Measurements from ENCODE around the gene SNRNP48.

The SNRNP48 gene

DNA sequence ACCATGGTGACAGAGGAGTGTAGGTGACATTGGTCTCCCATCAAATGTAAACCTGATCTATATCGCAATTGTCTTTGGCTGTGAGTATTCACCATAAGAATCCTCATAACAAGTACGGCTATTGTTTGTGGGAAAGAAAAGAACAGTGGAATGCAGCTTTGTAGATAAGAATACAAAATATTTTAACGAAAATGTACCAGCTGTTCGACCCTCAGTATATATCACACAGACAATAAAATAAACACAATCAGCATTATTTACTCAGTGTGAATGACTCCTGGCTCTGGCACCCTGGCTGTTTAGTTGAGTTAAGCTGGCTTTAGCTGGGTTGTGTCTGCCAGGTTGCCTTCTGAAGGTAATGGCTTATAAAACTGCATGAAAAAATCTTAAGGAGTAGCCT, 43.4 kb downstream of the SNRNP48 start:
- H3K36me3 ChIP-seq (replicated peaks), result no peaks in the 10 kb centered on the region
- in situ Hi-C loops (cut with HindIII; ENCODE audit: low pct_ligation_motif_present, low sequenced_read_pairs), result no loop called here
- no peaks in the 10 kb centered on the region for H3K27me3 ChIP-seq (replicated peaks)
- H3K4me3 ChIP-seq (ENCODE audit: low read depth, low read length), result no peak overlapping the region
- no peak overlapping the region for H3K27ac ChIP-seq
- DNase-seq, result no peak
- TF ChIP-seq, protein P1, sequence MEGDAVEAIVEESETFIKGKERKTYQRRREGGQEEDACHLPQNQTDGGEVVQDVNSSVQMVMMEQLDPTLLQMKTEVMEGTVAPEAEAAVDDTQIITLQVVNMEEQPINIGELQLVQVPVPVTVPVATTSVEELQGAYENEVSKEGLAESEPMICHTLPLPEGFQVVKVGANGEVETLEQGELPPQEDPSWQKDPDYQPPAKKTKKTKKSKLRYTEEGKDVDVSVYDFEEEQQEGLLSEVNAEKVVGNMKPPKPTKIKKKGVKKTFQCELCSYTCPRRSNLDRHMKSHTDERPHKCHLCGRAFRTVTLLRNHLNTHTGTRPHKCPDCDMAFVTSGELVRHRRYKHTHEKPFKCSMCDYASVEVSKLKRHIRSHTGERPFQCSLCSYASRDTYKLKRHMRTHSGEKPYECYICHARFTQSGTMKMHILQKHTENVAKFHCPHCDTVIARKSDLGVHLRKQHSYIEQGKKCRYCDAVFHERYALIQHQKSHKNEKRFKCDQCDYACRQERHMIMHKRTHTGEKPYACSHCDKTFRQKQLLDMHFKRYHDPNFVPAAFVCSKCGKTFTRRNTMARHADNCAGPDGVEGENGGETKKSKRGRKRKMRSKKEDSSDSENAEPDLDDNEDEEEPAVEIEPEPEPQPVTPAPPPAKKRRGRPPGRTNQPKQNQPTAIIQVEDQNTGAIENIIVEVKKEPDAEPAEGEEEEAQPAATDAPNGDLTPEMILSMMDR (IDR thresholded peaks at IDR 0.05; ENCODE audit: low read depth, low read length, missing control alignments), result no peak

GRCh38 chr6:7636151-7636550, 46.2 kb downstream of the SNRNP48 start:
- peak; percentile 30 for DNase-seq
- in situ Hi-C loops (cut with HindIII; ENCODE audit: low pct_ligation_motif_present, low sequenced_read_pairs), result no loop called here
- TF ChIP-seq, protein P1 (IDR thresholded peaks at IDR 0.05; ENCODE audit: low read depth, low read length, missing control alignments), result no peak
- Histone ChIP-seq H3K27ac (no peak overlapping the region), H3K27me3 (replicated peaks) (no peaks in the 10 kb centered on the region), H3K4me3 (ENCODE audit: low read depth, low read length) (no peak overlapping the region), H3K36me3 (replicated peaks) (no peaks in the 10 kb centered on the region)

DNA sequence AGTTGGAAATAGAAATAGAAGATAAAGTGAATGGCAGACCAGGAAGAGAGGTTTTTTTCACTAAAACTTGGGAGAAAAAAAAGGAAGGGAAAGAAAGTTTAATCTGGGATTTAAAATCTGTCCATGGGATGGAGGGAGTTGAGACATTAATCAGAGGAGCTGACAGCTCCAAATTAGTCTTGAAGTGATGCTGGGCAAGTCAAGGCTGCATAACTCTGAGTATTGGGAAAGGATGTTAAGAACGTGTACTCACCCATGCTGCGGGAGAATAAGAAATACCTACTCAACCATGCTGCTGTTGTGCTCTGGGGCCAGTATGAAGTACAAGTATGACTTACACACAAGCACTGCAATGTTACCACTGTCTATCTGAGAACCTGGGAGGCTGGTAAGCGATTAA, 47.5 kb downstream of the SNRNP48 start:
- TF ChIP-seq, protein P1 (IDR thresholded peaks at IDR 0.05; ENCODE audit: low read depth, low read length, missing control alignments), result no peak
- H3K4me3 ChIP-seq (ENCODE audit: low read depth, low read length), result no peak overlapping the region
- H3K27me3 ChIP-seq (replicated peaks), result no peaks in the 10 kb centered on the region
- no peak overlapping the region for H3K27ac ChIP-seq
- no peak for DNase-seq
- in situ Hi-C loops (cut with HindIII; ENCODE audit: low pct_ligation_motif_present, low sequenced_read_pairs), result no loop called here
- H3K36me3 ChIP-seq (replicated peaks), result no peaks in the 10 kb centered on the region

DNA sequence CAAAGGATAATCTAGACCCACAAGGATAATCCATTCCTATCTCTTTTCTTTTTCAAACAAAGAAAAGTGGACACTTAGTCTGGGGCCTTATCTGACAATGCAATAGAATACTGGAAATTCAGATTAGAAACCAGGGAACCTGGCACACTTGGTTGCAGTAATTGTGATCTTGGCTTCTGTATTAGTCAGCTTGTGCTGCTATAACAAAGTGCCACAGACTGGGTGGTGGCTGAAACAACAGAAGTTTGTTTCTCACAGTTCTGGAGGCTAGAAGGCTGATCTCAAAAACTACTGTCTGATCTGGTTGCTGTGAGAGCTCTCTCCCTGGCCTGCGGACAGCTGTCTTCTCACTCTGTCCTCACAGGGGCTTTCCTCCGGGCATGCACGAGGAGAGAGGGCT, 49.4 kb downstream of the SNRNP48 start:
- in situ Hi-C loops (cut with HindIII; ENCODE audit: low pct_ligation_motif_present, low sequenced_read_pairs), result no loop called here
- no peak for DNase-seq
- TF ChIP-seq, protein P1 (IDR thresholded peaks at IDR 0.05; ENCODE audit: low read depth, low read length, missing control alignments), result no peak
- Histone ChIP-seq H3K27me3 (replicated peaks) (no peaks in the 10 kb centered on the region), H3K4me3 (ENCODE audit: low read depth, low read length) (no peak overlapping the region), H3K36me3 (replicated peaks) (no peaks in the 10 kb centered on the region), H3K27ac (no peak overlapping the region)

DNA sequence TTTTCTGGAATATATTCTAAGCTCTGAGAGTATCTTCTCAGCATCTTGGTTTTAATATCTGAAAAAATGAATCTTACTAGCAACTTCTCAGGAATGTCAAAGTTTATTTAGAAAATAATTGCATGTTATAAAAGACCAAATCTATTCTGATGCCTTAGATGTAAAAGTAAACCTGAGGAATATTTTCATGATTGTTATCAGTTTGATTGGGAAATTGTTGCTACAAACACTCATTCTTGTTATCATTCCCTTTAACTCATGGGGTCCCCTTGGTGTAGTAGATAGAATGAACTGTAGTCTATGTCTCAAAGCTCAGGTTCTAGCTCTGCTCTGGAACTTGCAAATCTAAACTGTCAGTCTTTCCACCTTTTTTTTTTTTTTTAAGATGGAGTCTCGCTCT, 50.0 kb downstream of the SNRNP48 start:
- Histone ChIP-seq H3K36me3 (replicated peaks) (no peaks in the 10 kb centered on the region), H3K27ac (no peak overlapping the region), H3K27me3 (replicated peaks) (no peaks in the 10 kb centered on the region), H3K4me3 (ENCODE audit: low read depth, low read length) (no peak overlapping the region)
- DNase-seq, result no peak
- in situ Hi-C loops (cut with HindIII; ENCODE audit: low pct_ligation_motif_present, low sequenced_read_pairs), result no loop called here
- TF ChIP-seq, protein P1 (IDR thresholded peaks at IDR 0.05; ENCODE audit: low read depth, low read length, missing control alignments), result no peak

All from brain microvascular endothelial cell (primary cell).